ENCODE results near the gene NFKBIZ. TPM values are rescaled to one million over a fixed set of nuclear protein-coding genes. Genes with fewer than 3 reads are reported as not detected.

Gene NFKBIZ
- total RNA-seq, 2 donors from 2014 or later: 25.7 to 38.3 TPM

- H3K27ac ChIP-seq: no peak overlapping the region
- no peaks in the 10 kb centered on the region for H3K4me1 ChIP-seq (replicated peaks)
- intact Hi-C loops (cut with DNase I): no loop called here
- H3K4me3 ChIP-seq: no peak overlapping the region
- peaks cover 10 to 16% of the 10 kb centered on the region in 2 donors for H3K36me3 ChIP-seq
- no peaks in the 10 kb centered on the region for H3K9me3 ChIP-seq
- TF ChIP-seq POLR2AphosphoS5 (IDR thresholded peaks at IDR 0.05) (no peak), CTCF (IDR thresholded peaks at IDR 0.05) (no peak), POLR2A (IDR thresholded peaks at IDR 0.05) (no peak)
- H3K27me3 ChIP-seq (replicated peaks; ENCODE audit: insufficient read depth): no peaks in the 10 kb centered on the region
- WGBS: 75% methylated on average over 8 of the region's 8 CpGs
- no peak for DNase-seq (ENCODE audit: low spot score)
Measured at GRCh38 chr3:101857301-101857741, 8.0 kb downstream of the NFKBIZ start.

- intact Hi-C loops (cut with DNase I): no loop called here
- WGBS: 81% methylated on average over 4 of the region's 4 CpGs
- no peak overlapping the region for H3K27ac ChIP-seq
- H3K4me1 ChIP-seq (replicated peaks): no peaks in the 10 kb centered on the region
- no peak overlapping the region for H3K4me3 ChIP-seq
- H3K36me3 ChIP-seq: peaks cover 0 to 16% of the 10 kb centered on the region in 2 donors
- H3K9me3 ChIP-seq: no peaks in the 10 kb centered on the region
- no peaks in the 10 kb centered on the region for H3K27me3 ChIP-seq (replicated peaks; ENCODE audit: insufficient read depth)
- DNase-seq (ENCODE audit: low spot score): no peak
- TF ChIP-seq POLR2AphosphoS5 (IDR thresholded peaks at IDR 0.05) (no peak), POLR2A (IDR thresholded peaks at IDR 0.05) (no peak), CTCF (IDR thresholded peaks at IDR 0.05) (no peak)
Measured at GRCh38 chr3:101858464-101859030, 9.2 kb downstream of the NFKBIZ start.

GRCh38 chr3:101859882-101860448 lies 10.7 kb downstream of the NFKBIZ start:
- Histone ChIP-seq H3K4me1 (replicated peaks) (no peaks in the 10 kb centered on the region), H3K9me3 (no peaks in the 10 kb centered on the region), H3K27me3 (replicated peaks; ENCODE audit: insufficient read depth) (no peaks in the 10 kb centered on the region), H3K36me3 (peaks cover 0 to 14% of the 10 kb centered on the region in 2 donors), H3K27ac (no peak overlapping the region), H3K4me3 (no peak overlapping the region)
- DNase-seq (ENCODE audit: low spot score): no peak
- intact Hi-C loops (cut with DNase I): no loop called here
- WGBS: 91% methylated on average over 5 of the region's 5 CpGs
- TF ChIP-seq POLR2A (IDR thresholded peaks at IDR 0.05) (no peak), CTCF (IDR thresholded peaks at IDR 0.05) (no peak), POLR2AphosphoS5 (IDR thresholded peaks at IDR 0.05) (no peak)

GRCh38 chr3:101861212-101861788 lies 12.0 kb downstream of the NFKBIZ start:
- H3K9me3 ChIP-seq: no peaks in the 10 kb centered on the region
- no peaks in the 10 kb centered on the region for H3K4me1 ChIP-seq (replicated peaks)
- H3K4me3 ChIP-seq: no peak overlapping the region
- 78% methylated on average over 3 of the region's 3 CpGs for WGBS
- H3K27me3 ChIP-seq (replicated peaks; ENCODE audit: insufficient read depth): no peaks in the 10 kb centered on the region
- DNase-seq (ENCODE audit: low spot score): no peak
- peaks cover 0 to 11% of the 10 kb centered on the region in 2 donors for H3K36me3 ChIP-seq
- H3K27ac ChIP-seq: no peak overlapping the region
- TF ChIP-seq POLR2AphosphoS5 (IDR thresholded peaks at IDR 0.05): no peak
- TF ChIP-seq POLR2A (IDR thresholded peaks at IDR 0.05): no peak
- TF ChIP-seq CTCF (IDR thresholded peaks at IDR 0.05): no peak
- intact Hi-C loops (cut with DNase I): no loop called here

Measured in prostate gland (tissue), 2 donors.